Parietal lobe (tissue), 2 donors: Measurements from ENCODE around the gene SFTPA2. TPM values are rescaled to one million over a fixed set of nuclear protein-coding genes. Genes with fewer than 3 reads are reported as not detected.

Source experiments
- small RNA-seq: library from RNA; depleted of rRNA; stranded (forward); fragments of <200 nt; gene quantifications from one replicate; pipeline ENCODE3, GENCODE V24; 2014; ENCODE audit warnings: low replicate concordance
- total RNA-seq: library from RNA; depleted of rRNA; stranded (reverse); fragments of >200 nt; gene quantifications from one replicate; pipeline ENCODE4 v1.2.3, GENCODE V29; 2014

Gene SFTPA2
- 1.3 TPM for total RNA-seq

DNA sequence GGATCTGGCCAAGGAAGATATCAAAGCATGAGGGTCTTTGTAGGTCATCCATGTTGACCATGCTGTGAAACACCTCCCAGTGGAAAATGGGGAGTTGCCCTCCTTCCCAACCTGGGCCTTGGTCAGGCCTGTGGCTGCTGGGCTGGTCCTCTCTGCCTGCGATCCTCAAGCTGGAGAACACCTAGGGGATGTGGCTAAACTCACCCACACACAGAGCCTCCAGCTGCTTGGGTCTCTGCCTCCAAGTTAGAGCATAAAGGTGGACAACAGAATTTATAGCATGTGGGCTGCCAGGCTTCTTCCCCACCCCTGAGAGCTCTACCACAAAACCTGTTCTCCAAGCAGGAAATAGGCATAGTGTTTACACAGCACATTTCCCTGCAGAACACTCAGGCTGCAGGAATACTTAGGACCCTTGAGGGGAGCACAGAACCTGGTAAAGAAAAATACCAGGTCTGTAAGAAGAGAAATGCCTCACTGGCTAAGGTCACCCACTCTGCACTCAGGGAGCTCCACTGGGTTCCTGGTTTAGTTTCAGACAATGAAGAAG is at the start of gene SFTPA2:
Gene SFTPA2, minus strand, starts transcription at position 248 of the 550 bp plus-strand sequence. CDS start 924 bp downstream, outside the sequence.

DNA sequence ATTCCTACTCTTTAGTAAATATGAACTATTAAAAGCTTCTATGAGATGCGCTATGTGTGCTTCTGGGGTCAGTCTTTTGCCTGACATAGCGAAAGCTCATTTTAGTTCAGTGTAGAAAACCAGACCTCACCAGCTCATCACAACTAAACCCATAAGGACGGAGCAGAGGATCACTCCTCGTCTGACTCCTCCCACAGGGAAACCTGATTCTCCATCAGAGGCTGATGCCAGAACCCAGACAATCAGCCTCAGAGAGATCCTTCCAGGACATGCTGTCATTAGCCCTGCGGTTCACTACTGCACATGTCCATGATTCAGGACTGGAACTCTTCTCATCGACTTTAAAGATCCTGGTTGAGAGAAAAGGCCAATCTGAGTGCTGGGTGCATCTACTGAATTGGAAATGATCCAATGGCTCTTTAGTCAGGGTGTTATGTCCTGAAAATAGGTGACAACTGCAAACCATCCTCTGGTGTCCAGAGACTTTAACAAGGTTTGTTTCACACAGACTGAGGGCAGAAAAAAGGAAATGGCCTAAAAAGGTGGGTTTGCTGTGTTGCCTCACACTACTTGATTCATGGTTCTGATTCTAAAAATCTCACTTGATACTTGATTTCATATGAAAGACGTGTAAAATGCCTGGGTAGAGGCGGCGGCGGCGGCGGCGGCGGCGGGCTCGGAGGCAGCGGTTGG is 48.2 kb downstream of the SFTPA2 start, which contains the start of gene EIF5AL1:
Gene EIF5AL1, plus strand, starts transcription at position 643 of the 693 bp plus-strand sequence. CDS start 117 bp downstream, outside the sequence.

Small RNAs within 50 kb of the gene (small RNA-seq; reads per million reads assigned to genes)
- not detected for gene BX248123.2
- not detected for gene RPS12P18

Other genes with a start within 250 kb of the SFTPA2 start
- 12.2 TPM for gene PPIF, start 212.9 kb downstream of the SFTPA2 start, total RNA-seq
- 5.9 TPM for gene ZCCHC24, start 114.8 kb downstream of the SFTPA2 start, total RNA-seq
- not detected for gene EIF5AL1, start 47.9 kb downstream of the SFTPA2 start, total RNA-seq
- gene SFTPA1, start 50.5 kb upstream of the SFTPA2 start, total RNA-seq: not detected
- gene NUTM2B, start 142.8 kb upstream of the SFTPA2 start, total RNA-seq: 2.8 TPM